Gastrocnemius medialis (tissue), 4 donors: ENCODE data around the gene SDK2.

Source experiments
- POLR2A ChIP-seq, 2 donors: fragments of 450-650 bp; IDR thresholded peaks; one replicate each; pipeline ENCODE4 v1.6.1; 2017; ENCODE audit warnings: antibody characterized with exemption in 2 of 2, mild to moderate bottlenecking in 2 of 2, moderate library complexity in 2 of 2
- TF ChIP-seq, protein P1 (sequence below), 5 experiments: fragments of 450-650 bp in 3 of 5; fragments of 200-600 bp in 2 of 5; sonication (generic) in 2 of 5; IDR thresholded peaks in 4 of 5; conservative IDR thresholded peaks in 1 of 5; 1 replicate in 4 of 5; 2 replicates in 1 of 5; pipeline ENCODE4 v1.5.1; 2016 to 2019; ENCODE audit warnings: antibody characterized with exemption in 5 of 5, mild to moderate bottlenecking in 3 of 5, moderate library complexity in 3 of 5

GRCh38 chr17:73639932-73640331 lies 4.3 kb downstream of the SDK2 start:
- TF ChIP-seq, protein P1, sequence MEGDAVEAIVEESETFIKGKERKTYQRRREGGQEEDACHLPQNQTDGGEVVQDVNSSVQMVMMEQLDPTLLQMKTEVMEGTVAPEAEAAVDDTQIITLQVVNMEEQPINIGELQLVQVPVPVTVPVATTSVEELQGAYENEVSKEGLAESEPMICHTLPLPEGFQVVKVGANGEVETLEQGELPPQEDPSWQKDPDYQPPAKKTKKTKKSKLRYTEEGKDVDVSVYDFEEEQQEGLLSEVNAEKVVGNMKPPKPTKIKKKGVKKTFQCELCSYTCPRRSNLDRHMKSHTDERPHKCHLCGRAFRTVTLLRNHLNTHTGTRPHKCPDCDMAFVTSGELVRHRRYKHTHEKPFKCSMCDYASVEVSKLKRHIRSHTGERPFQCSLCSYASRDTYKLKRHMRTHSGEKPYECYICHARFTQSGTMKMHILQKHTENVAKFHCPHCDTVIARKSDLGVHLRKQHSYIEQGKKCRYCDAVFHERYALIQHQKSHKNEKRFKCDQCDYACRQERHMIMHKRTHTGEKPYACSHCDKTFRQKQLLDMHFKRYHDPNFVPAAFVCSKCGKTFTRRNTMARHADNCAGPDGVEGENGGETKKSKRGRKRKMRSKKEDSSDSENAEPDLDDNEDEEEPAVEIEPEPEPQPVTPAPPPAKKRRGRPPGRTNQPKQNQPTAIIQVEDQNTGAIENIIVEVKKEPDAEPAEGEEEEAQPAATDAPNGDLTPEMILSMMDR (IDR thresholded peaks at IDR 0.05 in 4 of 5, conservative IDR thresholded peaks at IDR 0.05 in 1 of 5) = no peak
- TF ChIP-seq POLR2A (IDR thresholded peaks at IDR 0.05) = no peak
